ENCODE data around the gene COL16A1.

The COL16A1 gene

DNA sequence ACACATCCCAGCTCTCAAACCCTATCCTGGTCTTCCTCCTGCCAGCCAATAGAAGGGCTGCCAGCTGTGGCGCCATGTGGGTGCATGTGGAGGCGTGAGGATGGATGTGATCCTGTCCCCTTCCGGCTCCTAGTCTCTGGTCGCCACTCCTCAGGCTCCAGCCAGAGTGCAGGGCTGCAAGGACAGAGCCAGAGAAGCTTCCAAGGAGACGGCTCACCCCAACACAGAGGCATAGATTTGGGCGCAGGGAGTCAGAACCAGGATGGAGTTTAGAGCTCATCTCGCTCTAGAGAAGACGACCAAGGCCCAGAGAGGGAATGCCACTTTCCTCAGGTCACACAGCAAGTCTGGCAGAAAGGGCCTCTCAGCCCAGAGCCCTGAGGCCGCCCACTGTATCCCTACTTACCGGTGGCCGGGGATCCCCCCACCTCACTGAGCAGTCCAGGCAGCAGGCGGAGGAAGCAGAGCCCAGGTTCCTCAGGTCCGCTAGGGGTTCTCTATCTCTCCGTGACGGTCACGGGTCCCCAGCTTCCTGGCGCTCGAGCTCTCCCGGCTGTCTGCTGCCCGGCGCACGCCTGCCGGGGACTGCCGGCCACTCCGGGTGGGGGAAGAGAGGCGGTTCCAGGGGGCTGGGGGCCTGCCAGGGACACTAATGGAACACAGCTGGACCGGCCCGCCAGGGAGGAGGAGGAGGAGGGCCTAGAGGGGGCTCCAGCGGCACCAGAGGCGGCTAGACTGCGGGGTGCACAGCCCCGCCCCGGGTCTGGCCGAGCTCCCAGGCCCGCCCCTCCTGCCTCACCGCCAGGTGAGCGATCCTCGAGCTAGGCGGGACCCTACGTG is at the start of gene COL16A1:
COL16A1 (minus strand) TSS at position 587 of the 840 bp plus-strand sequence. CDS start 1,824 bp downstream, outside the sequence.
- DNase-seq, result no peak

- no peak for DNase-seq
These were observed 49.2 kb upstream of the COL16A1 start for GRCh38 chr1:31752952-31753475.

DNA sequence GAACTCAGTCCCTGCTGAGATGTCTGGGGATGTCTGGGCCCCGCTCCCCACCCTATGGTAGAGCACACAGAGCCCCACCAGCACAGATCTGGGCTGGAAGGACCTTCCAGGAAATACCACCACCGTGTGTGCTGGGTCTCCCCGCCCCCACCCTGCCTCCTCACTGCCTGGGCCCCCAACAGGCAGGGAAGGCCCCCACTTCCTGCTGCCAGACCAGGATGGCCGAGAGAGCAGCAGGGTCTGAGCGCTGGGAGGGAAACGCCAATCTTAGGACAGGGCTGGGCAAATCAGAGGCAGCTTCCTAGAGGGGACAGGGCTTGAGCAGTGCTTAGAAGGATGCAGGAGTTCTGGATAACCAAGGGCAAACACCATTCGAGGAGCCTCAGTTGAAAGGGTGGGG is 48.4 kb upstream of the COL16A1 start:
- DNase-seq, result no peak

DNA sequence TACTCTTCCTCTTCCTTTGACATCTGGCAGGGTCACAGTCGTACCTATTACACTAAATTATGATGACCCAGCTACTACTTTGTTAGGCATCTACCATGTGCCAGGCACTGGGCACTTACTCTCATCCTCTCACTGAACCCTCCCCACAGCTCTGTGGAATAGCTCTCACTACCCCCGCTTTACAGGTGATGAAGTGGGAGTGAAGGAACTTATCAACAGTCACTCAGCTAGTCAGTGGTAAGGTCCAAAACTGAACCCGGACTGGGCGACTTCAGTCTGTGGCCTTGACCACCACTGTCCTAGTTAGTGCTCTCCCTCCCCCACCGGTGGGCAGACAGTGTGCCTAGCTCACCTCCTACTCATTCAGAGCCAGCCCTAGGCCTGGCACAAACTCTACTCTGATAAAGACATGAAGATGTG is 48.0 kb upstream of the COL16A1 start:
- DNase-seq, result no peak

DNA sequence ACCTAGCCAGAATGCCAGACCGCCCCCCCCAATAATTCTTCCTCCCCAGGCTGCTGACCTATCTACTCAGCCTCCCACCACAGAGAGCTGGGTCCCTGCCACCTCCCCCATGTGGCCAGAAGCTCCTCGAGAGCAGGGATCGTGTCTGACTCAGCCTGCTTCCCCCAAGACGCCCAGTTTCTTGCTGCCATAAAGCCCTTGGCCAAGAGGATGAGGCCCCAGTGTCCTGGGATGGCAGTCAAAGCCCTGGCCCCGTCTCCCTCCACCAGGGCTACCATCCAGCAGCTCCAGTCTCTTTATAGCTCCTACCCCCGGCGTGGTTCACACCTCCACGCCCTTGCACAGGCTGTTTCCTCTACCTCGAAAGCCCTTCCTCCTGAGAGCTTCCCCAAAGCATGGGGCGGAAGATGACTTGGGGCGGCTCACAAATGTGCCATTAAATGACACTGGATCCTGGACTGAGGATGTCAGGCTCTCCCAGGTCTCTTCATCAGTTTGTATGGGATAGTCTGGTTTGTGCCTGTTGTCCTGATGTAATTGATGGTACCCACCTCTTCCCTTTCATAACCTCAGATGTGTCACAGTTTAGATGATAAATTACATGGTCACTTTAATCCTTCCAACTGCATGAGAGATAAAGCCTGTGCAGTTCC is 47.2 kb upstream of the COL16A1 start:
- DNase-seq, result no peak

DNA sequence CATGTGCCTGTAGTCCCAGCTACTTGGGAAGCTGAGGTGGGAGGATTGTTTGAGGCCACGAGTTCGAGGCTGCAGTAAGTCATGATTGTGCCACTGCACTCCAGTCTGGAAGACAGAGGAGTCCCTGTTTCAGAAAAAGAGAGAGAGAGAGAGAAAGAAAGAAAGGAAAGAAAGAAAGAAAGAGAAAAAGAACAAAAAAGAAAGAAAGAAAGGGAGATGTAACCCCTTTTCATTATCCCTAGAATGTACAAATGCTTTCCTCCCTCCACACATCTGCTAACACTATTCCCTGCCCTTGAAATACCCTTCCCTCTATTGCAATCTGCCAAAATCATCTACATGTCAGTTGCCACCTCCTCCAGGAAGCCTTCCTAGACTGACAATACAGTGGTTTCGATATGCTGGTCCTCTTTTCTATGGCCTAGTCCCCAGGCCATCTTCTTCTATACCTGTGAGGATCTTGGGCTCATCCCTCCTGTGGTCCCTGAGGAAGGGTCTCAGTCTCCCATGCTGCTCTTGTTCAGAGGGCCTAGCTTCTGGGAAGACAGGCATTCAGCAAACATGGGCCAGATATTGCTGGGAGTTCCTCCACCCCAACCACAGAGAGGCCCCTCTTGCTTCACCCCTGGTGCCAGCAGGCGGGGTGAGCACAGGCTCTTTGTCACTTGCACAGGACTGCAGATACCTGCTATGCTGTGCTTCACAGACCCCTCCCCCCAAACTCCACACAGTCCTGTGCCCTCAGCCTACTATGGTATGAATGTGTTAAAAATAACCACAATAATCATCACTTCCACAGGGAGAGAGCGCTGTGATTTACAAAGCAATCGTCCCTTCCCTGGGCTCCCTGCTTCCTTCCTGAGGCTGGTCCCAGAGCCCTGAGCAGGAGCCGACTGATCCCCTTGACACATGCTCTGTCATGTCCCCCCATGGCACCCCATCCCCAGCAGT is 46.2 kb upstream of the COL16A1 start:
- no peak for DNase-seq

DNA sequence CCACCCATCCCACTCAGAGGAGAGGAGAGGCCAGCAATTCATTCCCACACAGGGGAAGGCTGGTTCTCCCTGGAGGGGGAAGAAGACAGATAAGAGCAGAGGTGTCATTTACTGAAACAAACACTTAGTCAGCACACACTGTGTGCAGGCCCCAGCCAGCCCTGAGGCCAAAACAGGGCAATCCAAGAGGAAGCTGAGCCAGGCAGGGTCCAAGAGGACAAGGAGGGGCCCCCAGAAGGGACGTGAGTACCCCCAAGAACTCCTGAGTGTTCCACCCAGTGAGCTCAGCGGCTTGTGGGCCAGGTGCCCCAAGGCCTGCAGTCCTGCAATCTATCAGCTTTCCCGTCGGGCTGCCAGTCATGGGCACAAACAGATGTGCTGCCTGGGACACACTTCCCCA is 44.5 kb upstream of the COL16A1 start:
- no peak for DNase-seq

DNA sequence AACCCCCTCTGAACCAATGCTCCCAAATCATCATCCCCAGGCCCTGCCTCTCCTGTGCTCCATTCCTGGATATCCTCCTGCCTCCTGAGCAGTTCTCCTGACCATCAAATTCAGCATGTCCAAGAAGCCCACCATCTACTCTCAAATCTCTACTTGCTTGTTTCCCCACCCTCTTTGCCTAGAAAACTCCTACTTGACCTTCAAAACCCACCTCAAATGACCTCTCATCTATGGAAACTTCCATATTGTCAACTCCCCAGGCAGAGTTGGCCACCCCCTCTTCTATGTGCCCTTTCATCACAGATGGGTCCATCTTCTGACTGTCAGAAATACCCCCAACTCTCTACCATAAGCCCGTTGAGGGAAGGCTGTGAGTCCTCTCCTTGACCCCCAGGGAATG is 43.5 kb upstream of the COL16A1 start:
- DNase-seq, result no peak

- DNase-seq, result no peak
These were observed 42.9 kb upstream of the COL16A1 start for GRCh38 chr1:31746687-31747086.

DNA sequence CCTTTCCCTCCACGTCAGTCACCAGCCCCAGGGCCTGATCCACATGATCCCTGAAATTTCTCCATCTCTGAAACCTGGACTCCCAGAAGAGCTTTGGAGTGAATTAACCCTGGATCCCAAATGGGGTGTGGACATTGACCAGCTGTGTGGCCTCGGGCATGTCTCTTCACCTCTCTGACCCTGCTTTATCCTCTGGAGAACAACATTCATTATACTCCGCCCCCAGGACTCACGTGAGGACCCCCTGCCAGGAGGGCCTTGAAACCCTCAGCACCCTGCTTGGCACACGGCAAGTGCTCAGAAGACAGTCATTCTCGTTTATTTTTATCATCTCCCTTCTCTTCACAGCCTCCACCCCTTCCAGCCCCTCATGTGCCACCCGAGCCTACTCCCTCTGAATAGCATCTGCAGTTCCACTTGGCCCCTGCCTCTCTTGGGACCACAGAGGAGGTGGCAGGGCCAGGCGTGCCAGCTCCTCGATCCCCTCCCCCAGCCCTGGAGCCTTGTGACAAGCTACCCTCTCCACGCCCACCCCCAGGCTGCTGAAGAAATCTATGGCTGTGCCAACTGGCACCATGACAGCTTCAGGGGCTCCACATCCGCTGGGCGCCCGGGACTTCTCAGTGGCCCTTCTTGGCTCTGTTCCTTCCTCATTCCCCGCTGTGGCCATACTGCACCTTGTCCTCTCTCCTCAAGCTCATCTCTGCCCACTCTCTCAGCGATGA is 42.3 kb upstream of the COL16A1 start:
- DNase-seq, result no peak

- DNase-seq, result peak; percentile 51
These were observed 41.5 kb upstream of the COL16A1 start for GRCh38 chr1:31745096-31745945.

DNA sequence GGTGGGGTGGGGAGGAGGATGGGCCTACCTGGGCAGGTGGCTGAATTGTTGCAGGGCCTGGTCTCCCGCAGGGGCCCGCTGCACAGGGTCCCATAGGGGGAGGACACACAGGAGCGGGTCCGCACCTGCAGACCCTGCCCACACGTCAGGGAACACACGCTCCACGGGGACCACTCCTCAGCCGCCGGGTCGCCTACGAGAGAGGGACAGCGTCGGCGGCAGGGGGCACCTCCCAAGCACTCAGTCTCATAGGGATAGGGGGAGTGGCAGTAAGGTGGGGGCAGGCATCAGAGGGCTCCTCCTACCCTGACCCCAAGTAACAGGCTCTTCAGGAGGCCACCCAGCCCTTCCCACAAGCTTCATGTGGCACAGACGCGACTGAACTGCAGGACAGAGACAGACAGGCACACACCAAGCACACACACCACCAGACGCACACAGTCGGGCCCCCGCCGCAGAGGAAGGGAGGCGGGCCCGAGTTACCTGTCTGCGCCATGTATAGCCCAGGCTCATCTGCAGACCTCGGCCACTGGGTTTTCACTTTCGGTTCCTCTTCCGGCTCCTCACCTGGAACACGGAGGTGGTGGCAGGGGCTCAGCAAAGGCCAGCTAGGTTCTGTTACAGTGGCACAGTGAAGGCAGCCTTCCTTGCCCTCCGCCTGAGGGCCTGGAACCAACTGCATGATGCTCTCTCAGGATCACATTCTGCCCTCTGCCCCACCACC is 40.5 kb upstream of the COL16A1 start:
- DNase-seq, result no peak

- DNase-seq, result no peak
These were observed 38.8 kb upstream of the COL16A1 start for GRCh38 chr1:31742462-31743212.

DNA sequence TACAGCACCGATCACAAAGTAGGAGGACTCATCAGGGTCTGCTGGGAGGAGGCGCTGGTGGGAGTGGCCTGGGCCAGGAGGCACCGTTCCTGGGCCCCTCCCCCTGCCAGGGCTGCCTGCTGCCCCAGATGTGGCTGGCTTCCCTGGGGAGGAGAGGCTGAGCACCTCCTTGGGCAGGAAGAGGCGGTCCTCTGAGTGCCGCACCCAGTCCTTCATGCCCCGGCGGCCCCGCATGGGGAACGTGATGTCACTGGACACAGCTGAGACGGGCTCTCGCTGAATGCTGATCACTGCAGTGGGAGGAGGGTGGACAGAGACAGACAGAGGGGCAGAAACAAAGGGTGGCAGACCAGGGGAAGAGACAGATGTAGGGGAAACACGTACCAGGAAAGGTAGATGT is 35.5 kb upstream of the COL16A1 start:
- DNase-seq, result peak; percentile 34

DNA sequence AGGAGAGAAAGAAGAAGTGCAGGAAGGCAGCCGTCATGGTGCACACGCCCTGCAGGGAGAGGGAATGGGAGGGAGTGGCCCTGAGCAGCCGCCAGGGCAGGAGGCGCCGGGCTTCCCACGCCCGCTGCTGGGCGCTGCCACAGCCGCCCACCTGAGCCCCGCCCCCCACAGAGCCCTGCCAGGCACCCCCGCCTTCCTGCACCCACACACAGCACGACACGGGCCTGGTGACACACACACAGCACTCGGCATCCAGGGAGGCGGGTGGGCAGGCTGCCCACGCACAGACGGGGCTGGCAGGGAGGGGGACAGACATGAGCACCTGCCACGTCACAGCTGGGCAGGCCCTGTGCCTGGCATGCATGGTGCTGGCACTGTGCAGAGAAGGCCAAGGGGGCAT is 32.9 kb upstream of the COL16A1 start:
- DNase-seq, result peak; percentile 10

GRCh38 chr1:31735571-31735970 is 31.8 kb upstream of the COL16A1 start:
- DNase-seq, result no peak

DNA sequence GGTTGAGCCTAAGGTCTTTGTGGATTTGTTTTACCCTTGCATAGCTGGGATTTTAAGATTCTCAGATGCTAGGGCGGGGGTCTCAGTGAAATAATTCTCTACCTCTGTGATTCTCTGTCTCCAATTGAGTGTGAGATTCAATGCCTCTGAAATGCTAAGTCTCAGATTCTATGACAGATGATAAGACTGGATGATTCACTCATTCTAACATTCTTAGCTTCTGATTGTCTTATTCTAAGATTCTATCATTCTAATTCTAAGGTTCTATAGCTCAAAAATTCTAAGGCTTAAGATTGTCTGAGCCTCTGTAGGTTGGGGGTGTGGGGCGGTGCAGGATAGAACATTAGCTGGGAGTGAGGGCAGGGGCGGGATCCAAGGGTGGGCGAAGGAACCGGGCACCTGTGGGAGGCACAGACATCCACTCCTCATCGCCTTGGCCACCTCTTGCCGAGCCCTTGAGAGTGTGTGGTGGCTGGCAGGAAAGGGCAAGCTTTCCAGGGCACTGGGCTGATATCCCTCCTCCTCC is 30.8 kb upstream of the COL16A1 start:
- no peak for DNase-seq

DNA sequence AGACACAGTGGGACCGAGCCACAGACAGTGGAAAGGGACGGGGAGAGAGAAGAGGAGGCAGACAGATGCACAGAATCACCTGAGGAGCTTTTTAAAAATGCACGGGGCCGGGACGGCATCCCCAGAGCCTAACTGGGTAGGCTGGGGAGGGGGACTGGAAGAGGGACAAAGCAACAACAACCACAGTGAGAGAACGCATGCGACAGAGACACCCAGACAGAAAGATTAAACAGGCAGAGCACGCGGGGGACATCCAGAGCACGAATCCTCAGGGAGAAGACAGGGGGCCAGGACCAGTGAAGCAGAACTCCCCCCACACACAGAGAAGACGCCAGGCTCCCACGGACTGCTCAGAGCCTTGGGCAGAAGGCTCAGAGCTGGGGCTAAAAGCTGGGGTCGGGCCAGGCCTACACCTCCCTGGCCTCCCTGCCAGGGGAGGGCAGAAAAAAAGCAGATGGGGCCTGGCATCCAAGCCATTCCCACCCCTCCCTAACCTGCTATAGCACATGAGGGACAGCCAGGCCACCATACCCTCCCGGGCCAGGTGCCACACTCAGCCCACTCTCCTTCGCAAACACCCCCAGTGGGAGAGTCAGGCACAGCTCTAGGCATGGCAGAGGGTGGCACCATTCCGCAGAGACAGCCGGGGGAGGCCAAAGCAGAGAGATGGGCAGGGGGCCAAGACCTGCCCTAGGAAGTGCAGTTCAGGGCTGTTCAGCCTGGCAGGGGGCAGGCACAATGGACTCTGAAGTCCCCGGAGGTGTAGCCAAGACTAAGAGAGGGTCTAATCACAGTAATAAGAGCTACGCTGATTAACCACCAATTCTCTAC is 29.8 kb upstream of the COL16A1 start:
- DNase-seq, result no peak

Data from stimulated activated CD4-positive, alpha-beta T cell treated with anti-CD3 and anti-CD28 coated beads, Interleukin-4, amount 100 ng/mL, for 24 hours (primary cell).